ENCODE measurements around the gene AKAP5. TPM values are rescaled to one million over a fixed set of nuclear protein-coding genes. Genes with fewer than 3 reads are reported as not detected.

AKAP5 gene
- total RNA-seq, 4 donors from 2014 or later: 0.04 to 0.87 (median 0.42) TPM

- TF ChIP-seq POLR2A (IDR thresholded peaks at IDR 0.05) (no peak), CTCF (IDR thresholded peaks at IDR 0.05 in 4 of 5, conservative IDR thresholded peaks at IDR 0.05 in 1 of 5) (no peak)
- intact Hi-C loops (cut with DNase I; ENCODE audit: low total_unique reads): no loop called here
- peaks cover 0 to 5% of the 10 kb centered on the region in 2 donors for H3K36me3 ChIP-seq
- no peak overlapping the region for H3K4me3 ChIP-seq
- no peaks in the 10 kb centered on the region for H3K27me3 ChIP-seq
- no peak for ATAC-seq
- no peaks in the 10 kb centered on the region for H3K9me3 ChIP-seq
- in situ Hi-C loops (cut with MboI; ENCODE audit: low sequenced_read_pairs in 4 of 4): no loop called here
- H3K27ac ChIP-seq: no peak overlapping the region
- no peak for DNase-seq
- H3K4me1 ChIP-seq: peaks cover 6 to 12% of the 10 kb centered on the region in 2 donors
Observed at GRCh38 chr14:64461221-64461620, 4.1 kb upstream of the AKAP5 start.

GRCh38 chr14:64463195-64463594 lies 2.1 kb upstream of the AKAP5 start:
- no peaks in the 10 kb centered on the region for H3K9me3 ChIP-seq
- DNase-seq (no peak), ATAC-seq (no peak)
- H3K4me3 ChIP-seq: no peak overlapping the region
- intact Hi-C loops (cut with DNase I; ENCODE audit: low total_unique reads): no loop called here
- no peak overlapping the region for H3K27ac ChIP-seq
- in situ Hi-C loops (cut with MboI; ENCODE audit: low sequenced_read_pairs in 4 of 4): no loop called here
- TF ChIP-seq CTCF (IDR thresholded peaks at IDR 0.05 in 4 of 5, conservative IDR thresholded peaks at IDR 0.05 in 1 of 5) (no peak), POLR2A (IDR thresholded peaks at IDR 0.05) (no peak)
- no peaks in the 10 kb centered on the region for H3K27me3 ChIP-seq
- peaks cover 6 to 13% of the 10 kb centered on the region in 2 donors for H3K4me1 ChIP-seq
- peaks cover 0 to 3% of the 10 kb centered on the region in 2 donors for H3K36me3 ChIP-seq

- ATAC-seq (no peak), DNase-seq (no peak)
- no peaks in the 10 kb centered on the region for H3K9me3 ChIP-seq
- intact Hi-C loops (cut with DNase I; ENCODE audit: low total_unique reads) (loop anchor here (2.0 kb wide), 1 partner anchor 47 kb away; no protein-coding TSS in a partner anchor), in situ Hi-C loops (cut with MboI; ENCODE audit: low sequenced_read_pairs in 4 of 4) (no loop called here)
- H3K27ac ChIP-seq: no peak overlapping the region
- no peak overlapping the region for H3K4me3 ChIP-seq
- H3K36me3 ChIP-seq: no peaks in the 10 kb centered on the region
- no peaks in the 10 kb centered on the region for H3K27me3 ChIP-seq
- H3K4me1 ChIP-seq: peaks cover 6 to 13% of the 10 kb centered on the region in 2 donors
- TF ChIP-seq POLR2A (IDR thresholded peaks at IDR 0.05) (no peak), CTCF (IDR thresholded peaks at IDR 0.05 in 4 of 5, conservative IDR thresholded peaks at IDR 0.05 in 1 of 5) (no peak)
Observed at GRCh38 chr14:64463873-64464272, 1.4 kb upstream of the AKAP5 start.

GRCh38 chr14:64464651-64465050 lies 648 bp upstream of the AKAP5 start:
- H3K27me3 ChIP-seq: no peaks in the 10 kb centered on the region
- peak overlapping the region; percentile 56 to 84 (median 76) for H3K4me3 ChIP-seq
- no peak overlapping the region for H3K27ac ChIP-seq
- ATAC-seq (no peak), DNase-seq (no peak)
- H3K36me3 ChIP-seq: no peaks in the 10 kb centered on the region
- peaks cover 6 to 13% of the 10 kb centered on the region in 2 donors for H3K4me1 ChIP-seq
- TF ChIP-seq POLR2A (IDR thresholded peaks at IDR 0.05) (no peak), CTCF (IDR thresholded peaks at IDR 0.05 in 4 of 5, conservative IDR thresholded peaks at IDR 0.05 in 1 of 5) (no peak)
- intact Hi-C loops (cut with DNase I; ENCODE audit: low total_unique reads): loop anchor here (2.0 kb wide), 1 partner anchor 46 kb away; no protein-coding TSS in a partner anchor
- H3K9me3 ChIP-seq: no peaks in the 10 kb centered on the region
- in situ Hi-C loops (cut with MboI; ENCODE audit: low sequenced_read_pairs in 4 of 4): no loop called here
